LoVo (cell line): ENCODE results near the gene ZNF774.
"Not testable (repeated sequence)": the region's sequence is repeated elsewhere in the genome, so short reads cannot be mapped to it uniquely, and the experiment has no call there.

ENCODE experiments used
- DNase-seq: peaks from one replicate; pipeline ENCODE4 v3.0.0-alpha.2; 2016; ENCODE audit warnings: low spot score

ZNF774 gene

GRCh38 chr15:90345857-90346256, 6.2 kb upstream of the ZNF774 start:
- DNase-seq, result no peak

GRCh38 chr15:90347431-90348065, 4.5 kb upstream of the ZNF774 start:
- DNase-seq, result not testable (repeated sequence)

GRCh38 chr15:90348456-90348855, 3.6 kb upstream of the ZNF774 start:
- DNase-seq, result no peak

GRCh38 chr15:90349072-90349471, 3.0 kb upstream of the ZNF774 start:
- no peak for DNase-seq

- no peak for DNase-seq
Observed at GRCh38 chr15:90349821-90350220, 2.3 kb upstream of the ZNF774 start.

GRCh38 chr15:90351479-90352106, 491 bp upstream of the ZNF774 start:
- DNase-seq, result no peak

GRCh38 chr15:90354986-90355385, 2.9 kb downstream of the ZNF774 start:
- no peak for DNase-seq

GRCh38 chr15:90358124-90359033, 6.3 kb downstream of the ZNF774 start:
- peak; percentile 73 for DNase-seq

GRCh38 chr15:90360746-90361145, 8.7 kb downstream of the ZNF774 start:
- DNase-seq, result no peak

GRCh38 chr15:90362936-90363212, 10.8 kb downstream of the ZNF774 start:
- DNase-seq, result no peak

- DNase-seq, result no peak
Observed at GRCh38 chr15:90364251-90364650, 12.2 kb downstream of the ZNF774 start.

GRCh38 chr15:90365414-90366055, 13.5 kb downstream of the ZNF774 start:
- no peak for DNase-seq

- no peak for DNase-seq
Observed at GRCh38 chr15:90367576-90367975, 15.5 kb downstream of the ZNF774 start.

- DNase-seq, result no peak
Observed at GRCh38 chr15:90375071-90375470, 23.0 kb downstream of the ZNF774 start.

- DNase-seq, result no peak
Observed at GRCh38 chr15:90376789-90377188, 24.7 kb downstream of the ZNF774 start.

- DNase-seq, result no peak
Observed at GRCh38 chr15:90379263-90379662, 27.2 kb downstream of the ZNF774 start.

- no peak for DNase-seq
Observed at GRCh38 chr15:90381515-90381914, 29.4 kb downstream of the ZNF774 start.

- DNase-seq, result no peak
Observed at GRCh38 chr15:90382320-90382719, 30.2 kb downstream of the ZNF774 start.

GRCh38 chr15:90386221-90386620, 34.1 kb downstream of the ZNF774 start:
- DNase-seq, result no peak

GRCh38 chr15:90387534-90388461, 35.7 kb downstream of the ZNF774 start, which contains the start of gene IQGAP1:
IQGAP1 (plus strand) TSS chr15:90388242; CDS start chr15:90388342, 100 bp downstream.
- DNase-seq, result peak; percentile 98
